IMR-90 (cell line): ENCODE data around the gene TTC16. TPM values are rescaled to one million over a fixed set of nuclear protein-coding genes. Genes with fewer than 3 reads are reported as not detected.

ENCODE experiments used
- ATAC-seq: fragments of 200-7000 bp; cut with Tn5 transposase; 2 replicates; pipeline ENCODE4 v1.9.1; 2020; ENCODE audit warnings: low read depth, mild to moderate bottlenecking, moderate library complexity
- BruUV-seq: library from RNA; stranded (reverse); fragments of 400-500 nt; replicated peaks from 2 replicates; lab custom pipeline; 2021; lab: Mats Ljungman, UMichigan
- CTCF ChIA-PET: fragments of 300-600 bp; formaldehyde crosslinking; extraction: SDS; loops from one replicate; lab custom pipeline; 2021; ENCODE audit warnings: antibody characterized with exemption; lab: Yijun Ruan, JAX
- POLR2A ChIA-PET: fragments of 300-600 bp; sonication (Branson Sonifier 250); formaldehyde crosslinking; loops from one replicate; lab custom pipeline; 2022; ENCODE audit warnings: antibody characterized with exemption; ENCODE audit not compliant: unreplicated experiment; lab: Charles Lee
- DNase-seq: peaks from one replicate; pipeline ENCODE4 v3.0.0; 2013
- H2AFZ ChIP-seq: replicated peaks from 2 replicates; pipeline ENCODE3; 2013; ENCODE audit warnings: low read length, mild to moderate bottlenecking; ENCODE audit not compliant: poor library complexity
- H2AK5ac ChIP-seq: 2 replicates; pipeline ENCODE4 v1.6.1; 2013; ENCODE audit warnings: low read depth, low read length, inconsistent platforms
- H2AK9ac ChIP-seq: replicated peaks from 2 replicates; pipeline ENCODE3; 2013; ENCODE audit warnings: mild to moderate bottlenecking, low read depth, low read length, moderate library complexity; ENCODE audit not compliant: poor library complexity
- H2BK120ac ChIP-seq: 2 replicates; pipeline ENCODE4 v1.6.1; 2013; ENCODE audit warnings: low read depth, low read length, inconsistent platforms
- H2BK15ac ChIP-seq: 3 replicates; pipeline ENCODE4 v1.6.1; 2013; ENCODE audit warnings: low read depth, low read length, inconsistent platforms
- H2BK20ac ChIP-seq: 2 replicates; pipeline ENCODE4 v1.6.1; 2013; ENCODE audit warnings: low read depth, mild to moderate bottlenecking, inconsistent platforms, low read length, moderate library complexity
- H2BK5ac ChIP-seq: 2 replicates; pipeline ENCODE4 v1.6.1; 2013; ENCODE audit warnings: mild to moderate bottlenecking, low read depth, low read length, inconsistent platforms; ENCODE audit not compliant: poor library complexity, severe bottlenecking
- H3K14ac ChIP-seq: replicated peaks from 2 replicates; pipeline ENCODE4 v1.6.1; 2013; ENCODE audit warnings: low read depth, low read length, inconsistent platforms
- H3K18ac ChIP-seq: 2 replicates; pipeline ENCODE4 v1.6.1; 2013; ENCODE audit warnings: low read depth, low read length, control low read depth
- H3K23ac ChIP-seq: 2 replicates; pipeline ENCODE4 v1.6.1; 2013; ENCODE audit warnings: low read depth, low read length, inconsistent platforms
- H3K27ac ChIP-seq: 2 replicates; pipeline ENCODE4 v1.5.1; 2013; ENCODE audit warnings: mild to moderate bottlenecking, control low read depth, low read length; ENCODE audit not compliant: insufficient read depth
- H3K27me3 ChIP-seq: 2 replicates; pipeline ENCODE4 v1.6.1; 2013; ENCODE audit warnings: low read length; ENCODE audit not compliant: control insufficient read depth, insufficient read depth
- H3K36me3 ChIP-seq: 2 replicates; pipeline ENCODE4 v1.6.1; 2013; ENCODE audit warnings: low read length, mixed read lengths; ENCODE audit not compliant: control insufficient read depth, insufficient read depth
- H3K4ac ChIP-seq: 2 replicates; pipeline ENCODE4 v1.6.1; 2013; ENCODE audit warnings: low read depth, low read length, inconsistent platforms
- H3K4me1 ChIP-seq: 2 replicates; pipeline ENCODE4 v1.6.1; 2013; ENCODE audit warnings: low read length, mixed read lengths; ENCODE audit not compliant: control insufficient read depth, insufficient read depth
- H3K4me2 ChIP-seq: 2 replicates; pipeline ENCODE4 v1.6.1; 2013; ENCODE audit warnings: low read depth, mild to moderate bottlenecking, control low read depth, low read length, moderate library complexity
- H3K4me3 ChIP-seq: 2 replicates; pipeline ENCODE4 v1.5.1; 2013; ENCODE audit warnings: low read depth, mild to moderate bottlenecking, control low read depth, low read length, moderate library complexity; ENCODE audit not compliant: insufficient read depth
- H3K56ac ChIP-seq: 2 replicates; pipeline ENCODE4 v1.6.1; 2013; ENCODE audit warnings: low read length, inconsistent platforms; ENCODE audit not compliant: insufficient read depth; ENCODE audit errors: extremely low read depth
- H3K79me1 ChIP-seq, 2 experiments: 2 replicates each; pipeline ENCODE4 v1.6.1; 2013; ENCODE audit warnings: low read length in 2 of 2, inconsistent platforms in 1 of 2, low read depth in 1 of 2
- H3K9ac ChIP-seq: 2 replicates; pipeline ENCODE4 v1.6.1; 2013; ENCODE audit warnings: low read depth, low read length, control low read depth
- H3K9me1 ChIP-seq: 2 replicates; pipeline ENCODE4 v1.6.1; 2013; ENCODE audit warnings: low read length, inconsistent platforms; ENCODE audit not compliant: insufficient read depth
- H3K9me3 ChIP-seq: 2 replicates; pipeline ENCODE4 v1.6.1; 2013; ENCODE audit warnings: low read length; ENCODE audit not compliant: control insufficient read depth, insufficient read depth
- H4K20me1 ChIP-seq: 2 replicates; pipeline ENCODE4 v1.6.1; 2013; ENCODE audit warnings: low read length, inconsistent platforms; ENCODE audit not compliant: insufficient read depth
- H4K5ac ChIP-seq: 2 replicates; pipeline ENCODE4 v1.6.1; 2013; ENCODE audit warnings: mild to moderate bottlenecking, low read depth, low read length, control low read depth
- H4K8ac ChIP-seq, 2 experiments: 2 replicates each; pipeline ENCODE4 v1.6.1; 2013; ENCODE audit warnings: low read depth in 2 of 2, low read length in 2 of 2, control low read depth in 1 of 2, inconsistent platforms in 1 of 2
- H4K91ac ChIP-seq: 2 replicates; pipeline ENCODE4 v1.6.1; 2013; ENCODE audit warnings: low read depth, low read length, inconsistent platforms; ENCODE audit not compliant: insufficient read depth
- BHLHE40 ChIP-seq: fragments of 150-350 bp; IDR thresholded peaks from 2 replicates; pipeline ENCODE4 v1.6.1; 2016; ENCODE audit warnings: mild to moderate bottlenecking, low read depth, low read length
- CEBPB ChIP-seq: IDR thresholded peaks from 2 replicates; pipeline ENCODE4 v1.6.1; 2012; ENCODE audit warnings: low read depth, low read length, improper control_type of control experiment
- CHD1 ChIP-seq: IDR thresholded peaks from 2 replicates; pipeline ENCODE4 v1.6.1; 2012; ENCODE audit warnings: low read depth, low read length, improper control_type of control experiment
- MAZ ChIP-seq: IDR thresholded peaks from 2 replicates; pipeline ENCODE4 v1.6.1; 2012; ENCODE audit warnings: low read depth, mild to moderate bottlenecking, low read length, improper control_type of control experiment, moderate library complexity, borderline replicate concordance
- NFE2L2 ChIP-seq: fragments of 150-350 bp; IDR thresholded peaks from 2 replicates; pipeline ENCODE4 v1.6.1; 2016; ENCODE audit warnings: low read depth, mild to moderate bottlenecking, low read length
- POLR2A ChIP-seq: IDR thresholded peaks from 2 replicates; pipeline ENCODE4 v1.6.1; 2012; ENCODE audit warnings: mild to moderate bottlenecking, low read depth, low read length
- RAD21 ChIP-seq: IDR thresholded peaks from 2 replicates; pipeline ENCODE4 v1.6.1; 2012; ENCODE audit warnings: low read length, improper control_type of control experiment
- WGBS, 2 experiments: methylation state at CpG; one replicate each; pipeline versions ENCODE4 v1.1.5 to v1.1.7; 2013; ENCODE audit warnings: missing lambda C conversion rate in 2 of 2; ENCODE audit not compliant: insufficient read length in 1 of 2; ENCODE audit errors: extremely low coverage in 2 of 2; 5-methylcytosine and 5-hydroxymethylcytosine counted together
- dilution Hi-C: fragments of 300-500 bp; cut with HindIII; formaldehyde crosslinking; loops from one replicate; pipeline ENCODE4 v1.14.3; 2018; ENCODE audit warnings: low sequenced_read_pairs; ENCODE audit not compliant: unreplicated experiment
- in situ Hi-C: fragments of 300-500 bp; cut with MboI; formaldehyde crosslinking; loops from 3 replicates; pipeline ENCODE4 v1.14.3; 2019; ENCODE audit warnings: low sequenced_read_pairs, inconsistent platforms, mixed read lengths
- intact Hi-C: fragments of 100-400 bp; cut with micrococcal nuclease; formaldehyde crosslinking; loops from 2 replicates; pipeline ENCODE4 v1.10.0; 2022
- polyA plus RNA-seq, 3 experiments: library from polyadenylated mRNA; depleted of rRNA; stranded (reverse); fragments of >200 nt; gene quantifications; 2 replicates each; pipeline ENCODE4 v1.2.3, GENCODE V29; 2012; ENCODE audit warnings: low replicate concordance in 1 of 3
- total RNA-seq: library from RNA; depleted of rRNA; stranded (reverse); fragments of >200 nt; gene quantifications from 2 replicates; pipeline ENCODE4 v1.2.3, GENCODE V29; 2012

Gene TTC16
- total and polyA plus RNA-seq, 2 of the 4 experiments (the other 2 are of a cell fraction): 0.02 TPM; not detected in 1

- Histone ChIP-seq H3K9me1 (no peaks in the 10 kb centered on the region), H3K18ac (no peak overlapping the region), H4K8ac (no peak overlapping the region), H3K36me3 (peaks cover 5% of the 10 kb centered on the region; the same call in 1 of the 2 replicates), H3K14ac (no peak overlapping the region), H2AK5ac (no peak overlapping the region), H2AK9ac (no peak overlapping the region), H3K27ac (no peak overlapping the region), H3K9ac (no peak overlapping the region), H3K56ac (no peak overlapping the region), H4K20me1 (no peaks in the 10 kb centered on the region), H2BK120ac (no peak overlapping the region), H4K91ac (no peak overlapping the region), H3K4ac (no peak overlapping the region), H3K4me2 (no peak overlapping the region), H2BK15ac (no peak overlapping the region), H4K5ac (no peak overlapping the region), H3K79me1 (peaks cover 2 to 3% of the 10 kb centered on the region in 2 experiments; a peak in 1 of 4 replicates), H3K23ac (no peak overlapping the region), H2BK5ac (no peak overlapping the region), H2BK20ac (no peak overlapping the region), H2AFZ (no peak overlapping the region), H3K9me3 (no peaks in the 10 kb centered on the region), H3K27me3 (no peaks in the 10 kb centered on the region), H3K4me1 (no peaks in the 10 kb centered on the region), H3K4me3 (no peak overlapping the region)
- in situ Hi-C loops: no loop called here
- TF ChIP-seq MAZ (no peak), BHLHE40 (no peak), RAD21 (no peak), POLR2A (no peak), CEBPB (no peak), NFE2L2 (no peak), CHD1 (no peak)
- ATAC-seq (no peak), DNase-seq (no peak)
- dilution Hi-C loops: no loop called here
- no CpG with 5 or more reads among the region's 8 CpGs for WGBS, 2 experiments
- CTCF ChIA-PET: no interaction called here
- BruUV-seq: no TSS peak
- intact Hi-C loops: no loop called here
- POLR2A ChIA-PET: no interaction called here
Measured at GRCh38 chr9:127728808-127729207, 12.9 kb downstream of the TTC16 start.
